ENCODE data around the gene GASK1B.
A peak's percentile ranks its signal among the peaks of the same experiment; 100 is the strongest.

Gene GASK1B

GRCh38 chr4:158172261-158173258, at the start of gene GASK1B:
GASK1B (minus strand) TSS chr4:158173025; CDS start chr4:158171375, 1,650 bp downstream.
- peak in 19 of 56 donors; percentile 8 to 65 (median 36) for DNase-seq

- DNase-seq: no peak
Observed at GRCh38 chr4:158219623-158220022, 46.8 kb upstream of the GASK1B start.

GRCh38 chr4:158217763-158218162, 44.9 kb upstream of the GASK1B start:
- DNase-seq: no peak

GRCh38 chr4:158214856-158215255, 42.0 kb upstream of the GASK1B start:
- no peak for DNase-seq

DNA sequence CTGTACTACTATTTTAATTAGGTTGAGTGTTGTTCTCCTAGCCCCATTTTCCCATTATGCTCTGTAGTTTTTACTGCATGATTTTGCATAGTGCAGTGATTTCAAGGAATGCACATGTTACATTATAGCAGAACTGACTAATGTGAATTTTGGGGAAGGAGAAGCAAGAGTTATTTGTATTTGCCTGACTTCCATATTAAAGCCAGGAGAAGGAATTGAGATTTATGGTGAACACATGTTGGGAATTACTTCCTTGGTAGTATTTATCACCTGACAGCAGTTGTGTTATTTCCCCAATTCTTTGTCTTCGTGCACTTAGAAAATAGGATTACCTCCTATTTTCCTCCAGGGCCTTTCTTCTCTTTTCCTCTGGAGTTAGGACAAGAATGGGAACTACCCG, 40.6 kb upstream of the GASK1B start:
- no peak for DNase-seq

GRCh38 chr4:158211222-158211621, 38.4 kb upstream of the GASK1B start:
- DNase-seq: no peak

- peak; percentile 39 to 96 (median 90) for DNase-seq
Observed at GRCh38 chr4:158209825-158210807, 37.3 kb upstream of the GASK1B start, which contains the start of gene TMEM144. TMEM144 (plus strand) TSS chr4:158210486; CDS start chr4:158212668, 2,182 bp downstream.

DNA sequence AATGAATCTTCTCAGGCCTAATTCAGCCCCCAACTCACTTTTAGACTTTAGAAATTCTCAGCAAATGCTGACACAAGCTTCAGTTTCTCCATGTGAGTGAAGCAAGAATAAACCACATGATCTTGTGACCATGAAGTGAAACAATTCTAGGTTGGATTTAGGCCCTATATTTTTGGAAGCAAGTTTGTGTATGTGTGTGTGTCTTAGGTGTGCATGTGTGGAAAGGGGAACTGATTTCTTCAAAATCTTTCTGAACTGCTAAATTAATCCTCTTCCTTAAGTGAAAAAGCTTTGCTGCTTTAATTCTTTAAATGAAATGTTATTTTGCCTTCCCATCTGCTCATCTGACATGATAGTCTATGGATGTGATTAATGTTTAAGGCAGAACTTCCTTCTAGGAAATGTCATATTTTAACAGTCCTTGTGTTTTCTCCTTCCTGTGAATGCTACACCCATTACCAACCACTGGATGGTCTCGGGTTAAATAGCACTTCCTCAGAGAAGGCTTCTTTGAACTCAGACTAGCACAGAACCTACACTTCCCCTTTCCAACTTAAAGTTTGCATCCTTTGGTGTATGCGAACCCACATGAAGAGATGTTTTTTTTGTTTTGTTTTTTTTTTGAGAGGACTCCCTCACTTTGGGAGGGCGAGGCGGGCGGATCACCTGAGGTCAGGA, 36.3 kb upstream of the GASK1B start:
- no peak for DNase-seq

DNA sequence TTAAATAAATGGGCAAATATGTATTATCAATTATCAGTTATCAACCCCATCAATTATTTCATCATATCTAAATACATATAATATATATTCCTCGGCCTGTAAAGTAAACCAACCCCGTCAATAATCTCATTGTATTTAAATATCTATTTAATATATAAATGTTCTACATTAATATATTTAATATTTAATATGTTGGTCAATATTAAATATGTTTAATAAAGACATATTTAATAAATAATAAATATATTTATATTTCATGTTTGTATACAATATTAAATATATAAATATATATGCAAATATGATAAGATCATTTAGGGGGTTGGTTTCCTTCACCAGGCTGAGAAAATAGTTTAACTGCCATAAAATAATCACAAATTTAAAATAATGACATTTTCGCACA, 31.1 kb upstream of the GASK1B start:
- DNase-seq: no peak

DNA sequence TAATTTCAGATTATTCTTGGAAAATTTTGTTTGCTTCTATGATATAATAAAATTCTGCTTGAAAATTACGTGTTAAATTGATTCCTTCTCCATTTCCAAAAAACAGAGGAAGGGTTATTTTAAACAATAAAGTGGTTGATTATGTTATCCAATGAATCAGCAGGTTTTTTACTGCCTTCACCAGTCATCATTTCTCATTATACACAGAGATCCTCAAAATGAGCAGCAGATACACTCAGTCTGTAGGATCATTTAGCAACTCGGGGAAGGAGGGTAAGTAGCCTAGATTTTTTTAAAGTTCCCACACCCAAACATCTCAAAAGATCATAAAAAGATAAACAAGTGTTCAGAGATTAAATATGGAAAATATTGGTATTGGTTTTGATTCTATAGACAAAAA, 30.6 kb upstream of the GASK1B start:
- no peak for DNase-seq

- DNase-seq: no peak
Observed at GRCh38 chr4:158202481-158202880, 29.7 kb upstream of the GASK1B start.

GRCh38 chr4:158201876-158202275, 29.1 kb upstream of the GASK1B start:
- no peak for DNase-seq

GRCh38 chr4:158201322-158201721, 28.5 kb upstream of the GASK1B start:
- no peak for DNase-seq

DNA sequence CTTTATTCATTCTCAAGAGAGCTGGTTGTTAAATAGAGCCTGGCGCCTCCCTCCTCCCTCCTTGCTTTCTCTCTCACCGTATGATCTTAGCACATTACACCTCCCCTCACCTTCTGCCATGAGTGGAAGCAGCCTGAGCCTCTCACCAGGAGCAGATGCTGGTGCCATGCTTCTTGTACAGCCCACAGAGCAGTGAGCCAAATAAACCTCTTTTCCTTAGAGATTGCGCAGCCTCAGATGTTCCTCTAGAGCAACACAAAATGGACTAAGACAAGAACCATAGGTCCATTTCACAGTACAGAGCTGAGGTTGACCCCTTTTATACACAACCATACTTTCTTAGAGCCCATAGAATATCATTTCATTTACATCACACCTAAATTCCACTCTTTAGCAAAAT, 27.4 kb upstream of the GASK1B start:
- no peak for DNase-seq

GRCh38 chr4:158197194-158197776, 24.5 kb upstream of the GASK1B start:
- no peak for DNase-seq

GRCh38 chr4:158195297-158195696, 22.5 kb upstream of the GASK1B start:
- no peak for DNase-seq

GRCh38 chr4:158193171-158193749, 20.4 kb upstream of the GASK1B start:
- peak in 1 of 56 donors; percentile 50 for DNase-seq

DNA sequence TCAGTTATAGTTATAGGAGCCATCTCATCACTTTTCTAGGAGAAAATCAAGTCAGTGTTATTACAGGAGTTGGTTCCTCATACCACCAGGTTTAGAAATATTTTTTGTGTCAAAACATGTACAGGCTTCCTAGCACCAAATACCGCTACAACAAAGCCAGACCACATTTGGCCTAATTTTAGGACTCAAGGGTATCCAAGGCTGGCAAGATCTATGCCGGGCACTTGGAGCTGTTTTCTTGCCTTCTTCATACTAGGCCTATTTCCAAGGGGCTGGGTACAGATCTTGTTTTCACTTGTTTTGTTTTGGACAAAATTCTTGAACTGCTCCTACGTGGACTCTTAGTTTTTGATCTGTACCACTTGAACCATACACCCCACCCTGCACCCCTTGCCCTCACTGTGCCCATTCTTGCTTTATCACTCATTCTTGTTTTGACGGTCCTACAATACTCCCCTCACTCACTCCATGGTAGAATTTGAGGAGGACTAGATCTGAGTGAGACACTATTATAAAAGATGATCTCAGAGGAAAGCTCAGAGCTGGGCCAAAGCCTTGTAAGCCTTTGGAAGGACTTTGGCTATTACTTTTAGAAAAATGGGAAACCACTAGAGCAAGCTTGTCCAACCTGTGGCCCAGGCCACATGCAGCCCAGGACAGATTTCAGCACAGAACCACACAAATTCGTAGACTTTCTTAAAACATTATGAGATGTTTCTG, 19.8 kb upstream of the GASK1B start:
- no peak for DNase-seq

GRCh38 chr4:158190718-158191117, 17.9 kb upstream of the GASK1B start:
- peak in 1 of 56 donors; percentile 9 for DNase-seq

GRCh38 chr4:158189422-158189821, 16.6 kb upstream of the GASK1B start:
- DNase-seq: no peak

All from nucleus accumbens (tissue), 56 donors.